Hematopoietic multipotent progenitor cell (in vitro differentiated cells): ENCODE measurements around the gene PPP2R5C. TPM values are rescaled to one million over a fixed set of nuclear protein-coding genes. Genes with fewer than 3 reads are reported as not detected.

ENCODE experiments used
- DNase-seq, 3 donors: peaks; one replicate each; pipeline ENCODE4 v3.0.0-alpha.2; 2011 to 2015; ENCODE audit warnings: low read depth in 2 of 3, low spot score in 2 of 3
- total RNA-seq: library from RNA; depleted of rRNA; stranded (reverse); fragments of >200 nt; gene quantifications from one replicate; pipeline ENCODE4 v1.2.3, GENCODE V29; 2012

Gene PPP2R5C
- total RNA-seq, 1 donor = 51.2 TPM

DNA sequence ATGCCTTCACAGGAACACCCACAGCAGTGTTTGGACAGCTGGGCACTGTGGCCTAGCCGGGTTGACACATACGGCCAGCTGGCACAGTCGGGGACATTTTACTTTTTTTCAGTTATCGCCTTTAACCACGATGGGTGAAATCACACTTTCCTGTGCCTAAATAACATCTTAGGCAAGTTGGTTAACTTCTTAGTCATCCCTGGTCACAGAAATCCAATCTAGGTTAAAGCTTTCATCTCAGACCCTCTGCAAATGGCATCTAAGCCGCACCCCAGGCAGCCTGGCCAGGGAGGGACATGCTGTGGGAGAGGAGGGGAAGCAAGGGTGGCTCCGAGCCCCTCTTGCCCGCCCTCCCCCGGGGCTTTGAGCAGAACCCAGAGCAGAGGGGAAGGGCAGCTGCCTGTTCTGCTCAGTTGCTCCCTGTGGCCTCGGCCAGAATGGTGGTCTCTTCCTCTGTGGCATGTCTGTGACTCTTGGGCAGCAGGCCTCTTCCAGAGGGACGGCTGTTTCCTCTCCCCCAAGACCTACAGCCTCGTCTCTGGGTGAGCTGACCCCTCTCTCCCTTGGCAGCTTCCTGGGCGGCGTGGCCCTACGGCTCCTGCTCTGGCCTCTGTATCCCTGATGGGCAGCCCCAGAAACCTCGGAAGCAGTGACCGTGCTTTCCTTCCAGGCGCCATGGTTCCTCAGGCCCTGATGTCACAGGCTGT lies 117.5 kb downstream of the PPP2R5C start:
- peak in 2 of 3 donors; percentile 27 to 44 for DNase-seq

DNA sequence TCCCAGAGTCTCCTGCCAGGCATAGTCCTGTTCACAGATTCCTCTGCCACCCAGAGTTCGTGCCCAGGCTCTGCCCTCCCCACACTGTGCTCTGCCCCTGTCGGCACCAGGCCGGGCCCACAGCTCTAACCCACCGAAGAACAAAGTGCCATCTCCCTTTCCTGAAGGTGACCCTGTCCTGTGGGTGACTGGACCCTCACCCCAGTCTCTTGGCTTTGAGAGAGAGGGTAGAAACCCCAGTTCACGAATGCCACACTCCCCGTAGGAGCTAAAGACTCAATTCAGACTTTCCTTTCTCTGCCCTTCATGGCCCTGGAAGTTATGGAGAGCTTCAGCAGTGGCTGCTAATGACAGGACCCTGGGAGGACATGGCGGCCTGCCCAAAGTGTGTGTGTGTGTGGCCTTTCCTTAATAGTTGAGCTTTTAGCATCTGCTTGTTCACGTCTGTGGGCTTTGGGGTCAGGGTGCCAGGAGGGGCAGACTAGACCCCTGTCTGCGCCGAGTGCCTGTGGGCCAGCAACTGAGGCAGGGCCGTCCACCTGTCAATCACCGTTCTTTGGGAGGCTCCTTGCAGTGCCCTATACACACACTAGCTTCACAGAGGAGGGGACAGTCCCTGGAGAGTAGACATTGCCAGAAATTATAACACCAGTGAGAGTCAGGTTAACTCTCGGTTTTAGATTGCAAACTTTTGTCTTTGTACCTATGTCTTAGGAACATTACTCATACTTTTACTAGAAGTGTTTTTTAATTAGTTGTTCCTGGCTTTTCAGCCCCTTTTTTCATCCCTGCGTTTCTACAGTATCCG lies 118.2 kb downstream of the PPP2R5C start:
- DNase-seq = no peak

DNA sequence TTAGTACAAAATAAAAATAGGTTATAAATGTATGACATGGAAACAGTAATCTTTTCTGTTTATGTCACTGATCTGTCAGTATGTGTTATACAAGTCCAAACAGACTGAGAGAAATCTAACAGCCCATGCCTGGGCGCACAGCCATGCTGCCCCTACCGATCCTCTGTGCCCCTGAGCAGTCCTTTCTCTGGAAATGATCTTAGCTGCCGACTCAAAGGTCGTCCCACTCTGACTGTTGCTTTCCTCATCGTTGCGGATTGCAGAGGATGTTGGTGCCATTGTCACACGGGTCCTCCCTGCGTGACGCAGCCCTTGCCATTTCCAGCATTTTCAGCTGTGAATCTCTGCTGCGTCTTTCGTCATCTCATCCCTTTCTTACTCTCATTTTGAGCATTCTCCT lies 119.9 kb downstream of the PPP2R5C start:
- no peak for DNase-seq

- no peak for DNase-seq
Measured at GRCh38 chr14:101882141-101882935, 120.8 kb downstream of the PPP2R5C start.

GRCh38 chr14:101884089-101884933 lies 122.8 kb downstream of the PPP2R5C start:
- no peak for DNase-seq

- no peak for DNase-seq
Measured at GRCh38 chr14:101884934-101885576, 123.5 kb downstream of the PPP2R5C start.

- DNase-seq = no peak
Measured at GRCh38 chr14:101887219-101887618, 125.7 kb downstream of the PPP2R5C start.

GRCh38 chr14:101888182-101888581 lies 126.7 kb downstream of the PPP2R5C start:
- DNase-seq = no peak

DNA sequence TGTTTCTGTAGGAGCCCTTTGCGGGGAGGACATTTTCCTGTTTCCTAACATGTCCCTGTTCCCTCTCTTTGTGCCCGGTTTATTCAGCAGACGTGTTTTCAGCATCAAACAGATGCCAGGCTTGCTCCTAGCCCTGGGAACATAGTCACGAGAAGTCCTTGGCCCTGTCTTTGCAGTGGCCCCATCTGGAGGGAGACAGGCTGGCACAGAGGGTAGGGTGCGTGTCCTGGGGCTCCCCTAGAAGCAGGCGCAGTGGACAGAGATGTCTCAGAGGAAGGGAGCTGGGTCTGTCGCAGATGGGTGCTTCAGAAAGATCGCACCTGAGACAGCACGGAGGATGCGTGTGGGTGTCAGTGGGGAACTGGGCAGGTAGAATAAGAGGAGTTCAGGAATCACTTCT lies 127.9 kb downstream of the PPP2R5C start:
- no peak for DNase-seq

DNA sequence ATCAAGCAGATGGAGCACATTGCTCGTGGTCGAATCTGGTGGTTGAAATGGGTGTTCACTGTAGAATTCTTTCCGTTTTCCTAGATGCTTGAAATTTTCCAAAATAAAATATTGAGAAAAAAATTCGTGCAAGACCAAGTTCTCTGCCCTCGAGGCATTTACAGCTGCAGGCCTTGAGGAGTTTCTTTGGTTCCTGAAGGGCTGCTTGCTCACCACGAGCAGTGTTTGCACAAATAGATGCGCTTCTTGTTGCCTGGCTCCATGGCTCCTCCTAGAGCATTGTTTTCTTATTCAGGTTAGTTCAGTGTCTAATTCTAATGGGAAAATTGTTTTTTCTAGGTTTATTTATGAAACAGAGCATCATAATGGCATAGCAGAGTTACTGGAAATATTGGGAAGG lies 128.4 kb downstream of the PPP2R5C start:
- DNase-seq = peak in 2 of 3 donors; percentile 46 to 66

GRCh38 chr14:101891471-101891870 lies 130.0 kb downstream of the PPP2R5C start:
- DNase-seq = no peak

- DNase-seq = no peak
Measured at GRCh38 chr14:101893759-101894158, 132.2 kb downstream of the PPP2R5C start.

GRCh38 chr14:101894365-101895081 lies 133.0 kb downstream of the PPP2R5C start:
- DNase-seq = no peak

- DNase-seq = no peak
Measured at GRCh38 chr14:101895256-101895655, 133.7 kb downstream of the PPP2R5C start.

- DNase-seq = no peak
Measured at GRCh38 chr14:101897326-101897725, 135.8 kb downstream of the PPP2R5C start.

DNA sequence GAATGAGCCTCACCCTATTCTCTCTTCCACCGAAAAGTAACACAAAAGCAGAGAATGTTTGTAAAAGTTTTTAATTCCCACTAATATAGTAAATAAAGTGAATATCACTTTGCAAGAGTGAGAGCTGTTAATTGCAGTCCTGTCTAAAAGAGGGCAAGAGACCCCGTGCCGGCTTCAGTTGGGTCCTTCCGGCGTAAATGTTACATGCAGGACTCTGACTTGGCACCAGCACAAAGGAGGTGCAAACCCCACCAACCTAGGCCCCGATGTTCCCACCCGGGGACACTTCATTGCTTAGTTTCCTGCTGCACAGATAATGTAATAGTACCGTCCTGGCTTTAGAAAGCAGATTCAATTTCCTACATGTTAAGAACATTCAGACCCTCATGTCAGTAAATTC lies 136.9 kb downstream of the PPP2R5C start:
- DNase-seq = no peak

- no peak for DNase-seq
Measured at GRCh38 chr14:101899263-101899662, 137.8 kb downstream of the PPP2R5C start.

DNA sequence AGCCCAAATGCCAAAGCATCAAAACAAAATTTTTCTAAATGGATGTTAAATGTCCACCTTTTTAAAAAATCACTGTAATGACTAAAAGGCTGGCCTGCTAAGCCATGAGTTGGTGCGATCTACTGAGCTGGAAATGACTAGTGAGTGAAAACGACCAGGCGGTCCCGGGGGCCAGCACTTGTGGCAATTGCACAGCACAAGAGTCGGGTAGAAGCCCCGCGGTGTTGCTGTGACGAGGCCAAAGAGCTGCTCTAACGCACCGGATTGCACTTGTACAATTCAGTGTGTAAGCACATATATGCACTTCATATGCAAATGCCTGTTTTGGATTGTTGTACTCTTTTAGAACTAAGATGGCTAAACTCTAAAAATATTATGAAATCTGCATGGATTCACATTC lies 138.7 kb downstream of the PPP2R5C start:
- DNase-seq = no peak

DNA sequence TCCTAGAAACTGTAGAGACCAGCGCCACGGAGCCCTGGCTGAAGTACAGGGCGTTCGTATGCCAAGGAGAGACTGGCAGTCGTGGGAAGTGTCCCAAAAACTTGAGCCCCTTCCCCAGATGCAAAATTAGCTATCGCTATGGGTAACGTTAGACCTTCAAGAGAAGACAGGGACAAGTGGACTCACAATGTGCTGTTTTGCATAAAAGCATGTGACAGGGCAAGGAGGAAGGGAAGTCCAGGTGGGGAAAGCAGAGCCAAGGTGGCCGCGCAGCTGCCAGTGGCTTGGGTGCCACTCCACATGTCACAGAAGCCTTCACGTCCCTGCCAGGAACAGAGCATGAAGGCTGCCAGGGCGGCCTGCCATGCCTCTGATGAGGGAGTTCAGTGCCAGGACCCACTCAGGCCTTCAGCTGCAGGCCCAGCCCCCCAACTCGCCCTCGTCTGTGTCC lies 141.6 kb downstream of the PPP2R5C start:
- DNase-seq = no peak
